ENCODE measurements around the gene RALB.

RALB gene

DNA sequence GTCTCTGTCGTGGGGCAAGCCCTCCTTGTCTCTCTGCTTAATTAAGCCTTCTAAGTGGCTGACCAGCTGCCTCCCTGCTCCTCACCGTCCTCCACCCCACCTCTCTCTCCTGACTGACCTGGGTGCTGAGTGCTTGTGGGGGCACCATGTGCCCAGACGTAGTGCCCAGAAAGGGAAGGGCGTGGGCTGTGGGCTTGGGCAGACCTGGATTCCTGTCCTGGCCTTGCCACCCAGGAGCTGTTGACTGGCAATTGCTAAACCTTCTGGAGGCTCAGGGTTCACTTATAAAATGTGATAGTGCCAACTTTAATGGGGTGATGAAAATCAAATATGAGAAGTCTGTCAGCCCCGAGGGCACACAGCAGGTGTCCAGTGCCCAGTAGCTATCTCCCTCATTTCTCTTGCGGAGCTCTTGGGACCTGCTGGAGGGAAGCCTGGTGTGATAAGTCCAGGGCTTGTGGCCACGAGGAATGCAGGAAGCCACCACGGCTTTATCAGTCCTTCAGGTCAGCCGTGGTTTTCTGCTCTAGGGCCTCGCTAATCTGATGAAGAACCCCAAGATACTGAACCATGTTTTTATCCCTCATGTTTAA lies 71.3 kb downstream of the RALB start:
- no peak overlapping the region for H3K27ac ChIP-seq (ENCODE audit: low read length)
- H3K4me3 ChIP-seq (ENCODE audit: low read depth in 1 of 2, low read length in 2 of 2): no peak overlapping the region
- no peak for ATAC-seq (ENCODE audit: insufficient read depth, low read depth)
- no peak overlapping the region for H2AFZ ChIP-seq (ENCODE audit: low read depth, low read length)
- no peak for DNase-seq
- H3K4me1 ChIP-seq (ENCODE audit: insufficient read depth, low read length): no peaks in the 10 kb centered on the region
- H3K9ac ChIP-seq (ENCODE audit: low read depth, low read length): no peak overlapping the region
- H3K79me2 ChIP-seq (ENCODE audit: insufficient read depth, low read length): no peaks in the 10 kb centered on the region
- H3K4me2 ChIP-seq (ENCODE audit: insufficient read depth, low read length): no peak overlapping the region
- H3K27me3 ChIP-seq (ENCODE audit: insufficient read depth, low read length, poor library complexity): peaks cover 5% of the 10 kb centered on the region
- TF ChIP-seq EZH2 (IDR thresholded peaks at IDR 0.05; ENCODE audit: borderline replicate concordance, low read depth, low read length, severe bottlenecking): no peak
- TF ChIP-seq, protein P1, sequence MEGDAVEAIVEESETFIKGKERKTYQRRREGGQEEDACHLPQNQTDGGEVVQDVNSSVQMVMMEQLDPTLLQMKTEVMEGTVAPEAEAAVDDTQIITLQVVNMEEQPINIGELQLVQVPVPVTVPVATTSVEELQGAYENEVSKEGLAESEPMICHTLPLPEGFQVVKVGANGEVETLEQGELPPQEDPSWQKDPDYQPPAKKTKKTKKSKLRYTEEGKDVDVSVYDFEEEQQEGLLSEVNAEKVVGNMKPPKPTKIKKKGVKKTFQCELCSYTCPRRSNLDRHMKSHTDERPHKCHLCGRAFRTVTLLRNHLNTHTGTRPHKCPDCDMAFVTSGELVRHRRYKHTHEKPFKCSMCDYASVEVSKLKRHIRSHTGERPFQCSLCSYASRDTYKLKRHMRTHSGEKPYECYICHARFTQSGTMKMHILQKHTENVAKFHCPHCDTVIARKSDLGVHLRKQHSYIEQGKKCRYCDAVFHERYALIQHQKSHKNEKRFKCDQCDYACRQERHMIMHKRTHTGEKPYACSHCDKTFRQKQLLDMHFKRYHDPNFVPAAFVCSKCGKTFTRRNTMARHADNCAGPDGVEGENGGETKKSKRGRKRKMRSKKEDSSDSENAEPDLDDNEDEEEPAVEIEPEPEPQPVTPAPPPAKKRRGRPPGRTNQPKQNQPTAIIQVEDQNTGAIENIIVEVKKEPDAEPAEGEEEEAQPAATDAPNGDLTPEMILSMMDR (IDR thresholded peaks at IDR 0.05; ENCODE audit: borderline replicate concordance, extremely low read depth, low read length, poor library complexity, severe bottlenecking): no peak
- no peaks in the 10 kb centered on the region for H3K9me3 ChIP-seq (ENCODE audit: insufficient read depth, low read length, severe bottlenecking)
- H4K20me1 ChIP-seq (ENCODE audit: insufficient read depth, low read length): no peaks in the 10 kb centered on the region; the same call in 1 of the 2 replicates
- H3K36me3 ChIP-seq (ENCODE audit: insufficient read depth, low read length): no peaks in the 10 kb centered on the region

DNA sequence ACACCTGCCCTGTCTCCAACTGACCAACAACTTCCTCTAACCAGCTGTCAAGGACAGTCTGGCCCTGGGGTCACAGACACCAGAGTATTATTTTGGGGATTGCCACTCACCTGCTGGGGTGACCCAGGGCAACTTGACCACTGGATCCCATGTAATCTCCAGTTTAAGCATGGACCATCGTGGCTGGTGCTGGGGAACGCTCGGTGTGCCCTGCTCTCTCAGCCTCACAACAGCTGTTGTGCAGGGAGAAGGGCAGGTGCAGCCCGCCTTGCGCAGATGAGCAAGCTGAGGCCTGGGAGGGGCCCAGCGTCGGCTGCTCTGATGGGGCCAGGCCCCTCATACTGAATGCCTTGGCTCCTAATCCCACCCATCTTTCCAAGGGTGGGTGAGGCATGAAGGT lies 72.3 kb downstream of the RALB start:
- H3K9me3 ChIP-seq (ENCODE audit: insufficient read depth, low read length, severe bottlenecking): no peaks in the 10 kb centered on the region
- H3K36me3 ChIP-seq (ENCODE audit: insufficient read depth, low read length): no peaks in the 10 kb centered on the region
- no peak overlapping the region for H3K27ac ChIP-seq (ENCODE audit: low read length)
- H3K9ac ChIP-seq (ENCODE audit: low read depth, low read length): no peak overlapping the region
- no peak for TF ChIP-seq EZH2 (IDR thresholded peaks at IDR 0.05; ENCODE audit: borderline replicate concordance, low read depth, low read length, severe bottlenecking)
- TF ChIP-seq, protein P1 (IDR thresholded peaks at IDR 0.05; ENCODE audit: borderline replicate concordance, extremely low read depth, low read length, poor library complexity, severe bottlenecking): no peak
- DNase-seq: no peak
- H3K4me2 ChIP-seq (ENCODE audit: insufficient read depth, low read length): no peak overlapping the region
- H2AFZ ChIP-seq (ENCODE audit: low read depth, low read length): no peak overlapping the region
- no peak overlapping the region for H3K4me3 ChIP-seq (ENCODE audit: low read depth in 1 of 2, low read length in 2 of 2)
- H3K4me1 ChIP-seq (ENCODE audit: insufficient read depth, low read length): no peaks in the 10 kb centered on the region
- H4K20me1 ChIP-seq (ENCODE audit: insufficient read depth, low read length): no peaks in the 10 kb centered on the region
- H3K27me3 ChIP-seq (ENCODE audit: insufficient read depth, low read length, poor library complexity): peaks cover 5% of the 10 kb centered on the region
- H3K79me2 ChIP-seq (ENCODE audit: insufficient read depth, low read length): no peaks in the 10 kb centered on the region
- no peak for ATAC-seq (ENCODE audit: insufficient read depth, low read depth)

DNA sequence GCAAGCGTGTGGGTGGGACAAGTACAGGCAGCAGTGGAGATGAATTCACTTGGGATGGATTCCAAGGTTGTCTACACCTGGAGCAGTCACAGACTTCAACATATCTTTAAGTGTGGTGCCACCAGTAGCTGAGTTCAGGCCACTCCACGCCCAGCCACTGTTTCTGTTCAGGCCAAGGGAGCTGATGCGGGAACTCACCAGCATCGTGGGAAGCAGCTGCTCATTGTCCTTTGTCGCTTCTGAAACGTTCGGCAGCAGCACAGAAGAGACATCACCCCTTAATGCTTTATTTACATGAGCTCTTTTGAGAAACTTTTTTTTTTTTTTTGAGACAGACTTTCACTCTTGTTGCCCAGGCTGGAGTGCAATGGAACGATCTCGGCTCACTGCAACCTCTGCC lies 73.4 kb downstream of the RALB start:
- Histone ChIP-seq H2AFZ (ENCODE audit: low read depth, low read length) (no peak overlapping the region), H3K36me3 (ENCODE audit: insufficient read depth, low read length) (no peaks in the 10 kb centered on the region), H3K4me1 (ENCODE audit: insufficient read depth, low read length) (no peaks in the 10 kb centered on the region), H4K20me1 (ENCODE audit: insufficient read depth, low read length) (no peaks in the 10 kb centered on the region), H3K9ac (ENCODE audit: low read depth, low read length) (no peak overlapping the region), H3K79me2 (ENCODE audit: insufficient read depth, low read length) (no peaks in the 10 kb centered on the region), H3K9me3 (ENCODE audit: insufficient read depth, low read length, severe bottlenecking) (no peaks in the 10 kb centered on the region), H3K4me3 (ENCODE audit: low read depth in 1 of 2, low read length in 2 of 2) (no peak overlapping the region), H3K27me3 (ENCODE audit: insufficient read depth, low read length, poor library complexity) (no peaks in the 10 kb centered on the region), H3K27ac (ENCODE audit: low read length) (no peak overlapping the region), H3K4me2 (ENCODE audit: insufficient read depth, low read length) (no peak overlapping the region)
- DNase-seq (no peak), ATAC-seq (ENCODE audit: insufficient read depth, low read depth) (no peak)
- TF ChIP-seq, protein P1 (IDR thresholded peaks at IDR 0.05; ENCODE audit: borderline replicate concordance, extremely low read depth, low read length, poor library complexity, severe bottlenecking): no peak
- no peak for TF ChIP-seq EZH2 (IDR thresholded peaks at IDR 0.05; ENCODE audit: borderline replicate concordance, low read depth, low read length, severe bottlenecking)
